HEK293T (cell line): Measurements from ENCODE around the gene ITPRID1.

Source experiments
- ELF4 ChIP-seq: fragments of 450-650 bp; IDR thresholded peaks from 2 replicates; pipeline ENCODE4 v1.6.1; 2017; ENCODE audit warnings: antibody characterized with exemption
- FOXM1 ChIP-seq: fragments of 450-650 bp; IDR thresholded peaks from 2 replicates; pipeline ENCODE4 v1.6.1; 2017; ENCODE audit warnings: mild to moderate bottlenecking, borderline replicate concordance
- L3MBTL2 ChIP-seq: fragments of 450-650 bp; conservative IDR thresholded peaks from 2 replicates; pipeline ENCODE4 v1.6.1; 2016; ENCODE audit warnings: mild to moderate bottlenecking
- SP1 ChIP-seq: fragments of 450-650 bp; IDR thresholded peaks from 2 replicates; pipeline ENCODE4 v1.6.1; 2017
- ZNF384 ChIP-seq: fragments of 450-650 bp; IDR thresholded peaks from 2 replicates; pipeline ENCODE4 v1.6.1; 2016

- no peak for TF ChIP-seq FOXM1
- TF ChIP-seq L3MBTL2 = no peak
- no peak for TF ChIP-seq SP1
- TF ChIP-seq ELF4 = no peak
- no peak for TF ChIP-seq ZNF384
Measured at GRCh38 chr7:31478018-31478417, 35.9 kb upstream of the ITPRID1 start.
